GM19438 (cell line): ENCODE data around the gene HLA-DOA.
A peak's percentile ranks its signal among the peaks of the same experiment; 100 is the strongest.

Experiments
- ATAC-seq: cut with Tn5 transposase; IDR thresholded peaks from one replicate; pipeline ENCODE4 v1.9.1; 2021; ENCODE audit warnings: low read depth; ENCODE audit not compliant: unreplicated experiment

The HLA-DOA gene

GRCh38 chr6:32980488-32981038, 28.8 kb downstream of the HLA-DOA start:
- no peak for ATAC-seq

DNA sequence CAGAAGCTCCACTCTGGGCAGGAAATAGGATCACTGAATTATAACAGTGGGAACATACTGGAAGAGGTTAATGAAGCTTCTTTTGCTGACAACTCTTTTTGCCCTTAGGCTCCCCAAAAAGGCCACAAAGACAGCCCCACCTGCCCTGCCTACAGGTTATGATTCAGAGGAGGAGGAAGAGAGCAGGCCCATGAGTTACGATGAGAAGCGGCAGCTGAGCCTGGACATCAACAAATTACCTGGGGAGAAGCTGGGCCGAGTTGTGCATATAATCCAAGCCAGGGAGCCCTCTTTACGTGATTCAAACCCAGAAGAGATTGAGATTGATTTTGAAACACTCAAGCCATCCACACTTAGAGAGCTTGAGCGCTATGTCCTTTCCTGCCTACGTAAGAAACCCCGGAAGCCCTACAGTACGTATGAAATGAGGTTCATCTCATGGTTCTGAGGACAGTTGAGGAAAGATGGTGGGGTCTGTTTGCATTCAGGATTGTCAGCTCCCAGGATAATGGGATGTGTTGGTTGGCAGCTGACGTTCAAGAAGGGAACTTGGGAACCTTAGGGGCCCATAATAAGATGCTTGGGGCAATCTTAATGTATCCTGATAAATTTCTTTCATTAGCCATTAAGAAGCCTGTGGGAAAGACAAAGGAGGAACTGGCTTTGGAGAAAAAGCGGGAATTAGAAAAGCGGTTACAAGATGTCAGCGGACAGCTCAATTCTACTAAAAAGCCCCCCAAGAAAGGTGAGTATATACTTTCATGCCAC, 29.5 kb downstream of the HLA-DOA start:
- ATAC-seq: no peak

GRCh38 chr6:32977953-32978324, 31.5 kb downstream of the HLA-DOA start:
- no peak for ATAC-seq

- no peak for ATAC-seq
Measured at GRCh38 chr6:32977272-32977952, 32.0 kb downstream of the HLA-DOA start.

DNA sequence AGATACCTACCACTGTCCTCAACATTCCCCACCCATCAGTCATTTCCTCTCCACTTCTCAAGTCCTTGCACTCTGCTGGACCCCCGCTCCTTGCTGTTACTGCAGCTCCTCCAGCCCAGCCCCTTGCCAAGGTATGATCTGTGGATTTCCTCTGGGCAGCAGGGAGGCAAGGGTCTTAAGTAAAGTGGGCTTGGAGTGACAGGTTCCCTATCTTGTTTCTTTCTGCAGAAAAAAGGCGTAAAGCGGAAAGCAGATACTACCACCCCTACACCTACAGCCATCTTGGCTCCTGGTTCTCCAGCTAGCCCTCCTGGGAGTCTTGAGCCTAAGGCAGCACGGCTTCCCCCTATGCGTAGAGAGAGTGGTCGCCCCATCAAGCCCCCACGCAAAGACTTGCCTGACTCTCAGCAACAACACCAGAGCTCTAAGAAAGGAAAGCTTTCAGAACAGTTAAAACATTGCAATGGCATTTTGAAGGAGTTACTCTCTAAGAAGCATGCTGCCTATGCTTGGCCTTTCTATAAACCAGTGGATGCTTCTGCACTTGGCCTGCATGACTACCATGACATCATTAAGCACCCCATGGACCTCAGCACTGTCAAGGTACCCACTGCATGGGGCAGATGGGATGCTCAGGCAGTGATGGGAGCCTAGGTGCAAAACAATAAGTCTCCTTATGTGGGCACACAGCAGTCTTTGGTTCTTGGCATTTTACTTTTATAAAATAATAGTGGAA, 32.9 kb downstream of the HLA-DOA start:
- ATAC-seq: no peak

DNA sequence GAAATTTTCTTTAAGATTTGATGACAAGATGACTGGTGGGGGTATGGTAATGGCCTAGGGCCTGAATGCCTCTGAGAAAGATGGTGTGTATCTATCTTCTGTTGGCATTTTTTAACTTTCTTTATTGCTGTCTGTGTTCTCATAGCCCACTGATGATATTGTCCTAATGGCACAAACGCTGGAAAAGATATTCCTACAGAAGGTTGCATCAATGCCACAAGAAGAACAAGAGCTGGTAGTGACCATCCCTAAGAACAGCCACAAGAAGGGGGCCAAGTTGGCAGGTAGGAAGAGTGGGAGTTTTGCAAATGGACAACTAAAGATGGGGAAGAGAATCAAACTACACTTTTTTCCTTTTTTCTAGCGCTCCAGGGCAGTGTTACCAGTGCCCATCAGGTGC, 33.5 kb downstream of the HLA-DOA start:
- no peak for ATAC-seq

- ATAC-seq: no peak
Measured at GRCh38 chr6:32974541-32975308, 34.7 kb downstream of the HLA-DOA start.

GRCh38 chr6:32974016-32974333, 35.4 kb downstream of the HLA-DOA start:
- no peak for ATAC-seq

DNA sequence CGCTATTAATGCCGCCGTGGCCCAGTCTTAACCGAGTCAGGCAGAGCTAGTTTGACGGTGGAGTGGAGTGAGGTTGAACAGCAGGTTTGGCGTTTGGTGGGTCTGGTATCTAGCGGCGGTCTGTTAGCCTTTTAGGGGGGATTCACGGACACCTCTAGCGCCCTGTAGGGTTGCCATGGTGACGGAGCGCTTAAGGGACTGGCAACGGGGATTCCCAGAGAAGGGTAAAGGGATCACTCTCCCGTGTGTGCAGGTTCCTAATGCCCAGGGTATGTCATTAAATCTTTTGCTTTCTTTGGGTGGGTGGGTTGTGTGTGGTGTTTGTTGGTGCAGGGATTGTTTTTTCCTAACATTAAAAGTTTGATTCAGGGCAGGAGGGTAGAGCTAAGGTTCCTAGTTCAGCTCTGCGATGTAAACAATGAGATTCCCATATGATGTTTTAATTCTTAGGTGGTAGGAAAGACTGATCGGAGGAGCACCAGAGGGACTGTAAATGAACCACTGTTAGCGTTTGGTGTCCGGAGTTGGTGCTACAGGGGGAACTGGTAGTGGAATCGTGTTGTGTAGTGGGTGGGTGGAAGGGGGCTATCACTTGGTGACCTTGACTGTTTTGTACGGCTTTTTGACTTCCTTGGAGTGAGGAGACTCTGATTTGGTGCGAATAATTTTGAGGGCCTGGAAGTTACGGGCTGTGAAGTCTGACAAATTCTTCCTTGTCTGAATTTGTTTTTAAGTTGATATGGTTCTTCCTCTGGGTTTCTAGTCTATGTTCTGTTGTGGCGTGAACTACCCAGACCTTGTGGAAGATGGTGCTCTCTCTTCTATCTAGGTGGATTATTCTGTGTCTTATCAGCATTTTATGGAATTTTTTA, 36.0 kb downstream of the HLA-DOA start:
- ATAC-seq: no peak

DNA sequence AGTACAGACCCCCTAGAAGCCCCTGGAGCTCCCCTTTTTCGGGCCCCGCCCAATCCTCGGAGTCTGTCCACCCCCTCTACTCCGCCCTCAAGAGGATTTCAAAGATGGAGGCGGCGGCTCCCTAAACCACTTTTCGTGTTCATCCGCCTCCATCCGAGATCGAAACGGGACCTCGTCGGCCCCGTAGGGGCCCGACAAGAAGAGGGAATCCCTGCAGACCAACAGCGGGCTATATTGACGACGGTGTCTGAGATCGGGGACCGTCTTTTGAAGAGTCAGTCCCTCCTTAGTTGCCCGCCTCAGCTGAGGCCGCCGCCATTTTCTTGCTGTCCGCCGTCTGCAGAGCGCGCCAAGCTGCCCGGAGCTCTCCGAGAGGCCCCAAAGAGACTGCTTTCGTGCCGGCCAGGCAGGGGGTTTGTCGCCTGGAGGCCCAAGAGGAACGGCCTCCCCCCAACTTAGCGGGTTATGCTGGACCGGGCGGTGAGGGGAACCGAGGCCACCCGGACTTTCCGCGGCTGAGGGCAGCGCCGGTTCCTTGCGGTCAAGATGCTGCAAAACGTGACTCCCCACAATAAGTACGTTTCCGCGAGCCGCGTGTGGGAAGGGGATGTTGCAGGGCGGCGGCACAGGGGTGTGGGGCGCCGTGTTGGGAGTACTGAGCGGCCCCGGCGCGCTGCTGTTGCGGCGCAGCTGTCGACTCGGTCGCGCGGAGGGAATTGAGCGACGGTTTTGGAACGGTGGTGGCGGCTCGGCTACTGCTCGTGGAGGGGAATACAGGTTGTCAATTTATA, 36.8 kb downstream of the HLA-DOA start:
- no peak for ATAC-seq

- peak; percentile 42 for ATAC-seq
Measured at GRCh38 chr6:32971581-32972352, 37.6 kb downstream of the HLA-DOA start.

DNA sequence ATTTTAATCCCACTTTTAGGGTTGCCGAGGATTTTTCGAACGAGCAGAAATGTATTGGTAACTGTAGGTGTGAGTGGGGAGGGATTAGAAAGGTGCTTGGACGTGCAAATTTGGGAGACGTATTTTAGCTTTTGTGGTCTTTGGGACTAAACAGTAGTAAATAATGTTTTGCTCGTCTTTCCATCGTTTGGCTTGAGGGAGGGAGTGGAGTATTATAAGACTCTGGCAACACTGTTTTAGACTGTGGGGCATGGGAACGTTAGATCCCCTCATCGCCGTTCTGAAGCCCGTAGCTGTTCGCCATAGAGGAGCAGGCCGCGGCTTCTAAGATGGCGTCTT, 38.2 kb downstream of the HLA-DOA start:
- no peak for ATAC-seq

GRCh38 chr6:32970413-32971241, 38.8 kb downstream of the HLA-DOA start:
- no peak for ATAC-seq

DNA sequence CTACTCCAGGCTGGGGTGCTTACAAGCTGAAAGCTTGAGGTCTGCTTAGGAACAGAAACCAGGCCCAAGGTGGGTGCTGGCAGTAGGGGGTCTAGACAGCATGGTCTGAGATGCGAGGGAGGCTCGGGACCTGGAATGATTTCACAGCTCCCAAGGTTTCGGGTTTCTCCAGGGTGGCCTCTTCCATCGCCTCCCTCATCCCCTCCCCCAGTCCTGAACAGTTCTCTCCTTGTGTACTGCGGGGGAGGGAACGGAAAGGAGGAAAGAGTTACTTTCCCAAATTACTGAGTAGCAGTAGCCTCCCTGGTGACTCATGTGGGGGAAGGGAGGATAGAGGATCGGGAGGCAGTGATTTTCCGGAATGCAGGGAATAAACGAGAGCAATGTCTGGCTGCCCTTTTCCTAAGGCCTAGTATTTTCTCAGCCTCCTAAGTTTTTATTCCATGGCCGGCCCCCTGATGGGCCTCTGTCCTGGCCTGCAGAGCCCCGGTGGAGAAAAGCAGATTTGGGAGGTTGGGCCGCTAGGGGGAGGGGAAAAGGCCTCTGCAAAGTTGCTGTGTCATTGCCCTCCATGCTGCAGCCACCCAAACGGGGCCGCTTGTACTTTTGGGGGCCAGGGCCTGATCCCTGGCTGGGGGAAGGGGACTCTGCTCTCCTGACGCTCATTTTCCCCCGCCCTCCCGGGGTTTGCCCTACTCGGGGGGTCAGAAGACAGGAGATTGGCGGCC, 39.5 kb downstream of the HLA-DOA start:
- ATAC-seq: no peak

GRCh38 chr6:32968867-32969684, 40.3 kb downstream of the HLA-DOA start:
- ATAC-seq: no peak
